ENCODE measurements around the gene EXTL2.
"Not testable (repeated sequence)": the region's sequence is repeated elsewhere in the genome, so short reads cannot be mapped to it uniquely, and the experiment has no call there.

EXTL2 gene

DNA sequence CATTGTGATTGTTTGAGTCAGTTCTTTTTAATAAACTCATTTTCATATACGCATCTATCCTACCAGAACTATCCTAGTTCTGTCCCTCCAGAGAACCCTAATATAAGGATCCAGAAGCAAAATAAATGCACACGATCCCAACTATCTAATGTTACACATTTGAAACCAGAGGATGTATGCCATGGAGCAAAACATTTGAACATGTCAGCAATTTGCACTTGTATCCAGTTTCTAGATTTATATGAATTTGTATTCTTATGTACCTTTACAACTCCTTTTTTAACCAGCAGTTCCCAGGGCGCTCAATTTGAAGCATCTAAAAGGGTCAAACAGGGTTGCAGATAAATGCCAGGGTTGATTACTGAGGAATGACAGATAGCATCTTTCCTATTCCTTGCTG is 2.1 kb downstream of the EXTL2 start:
- H3K4me3 ChIP-seq (replicated peaks; ENCODE audit: low read depth, low read length) = no peak overlapping the region
- TF ChIP-seq, protein P1, sequence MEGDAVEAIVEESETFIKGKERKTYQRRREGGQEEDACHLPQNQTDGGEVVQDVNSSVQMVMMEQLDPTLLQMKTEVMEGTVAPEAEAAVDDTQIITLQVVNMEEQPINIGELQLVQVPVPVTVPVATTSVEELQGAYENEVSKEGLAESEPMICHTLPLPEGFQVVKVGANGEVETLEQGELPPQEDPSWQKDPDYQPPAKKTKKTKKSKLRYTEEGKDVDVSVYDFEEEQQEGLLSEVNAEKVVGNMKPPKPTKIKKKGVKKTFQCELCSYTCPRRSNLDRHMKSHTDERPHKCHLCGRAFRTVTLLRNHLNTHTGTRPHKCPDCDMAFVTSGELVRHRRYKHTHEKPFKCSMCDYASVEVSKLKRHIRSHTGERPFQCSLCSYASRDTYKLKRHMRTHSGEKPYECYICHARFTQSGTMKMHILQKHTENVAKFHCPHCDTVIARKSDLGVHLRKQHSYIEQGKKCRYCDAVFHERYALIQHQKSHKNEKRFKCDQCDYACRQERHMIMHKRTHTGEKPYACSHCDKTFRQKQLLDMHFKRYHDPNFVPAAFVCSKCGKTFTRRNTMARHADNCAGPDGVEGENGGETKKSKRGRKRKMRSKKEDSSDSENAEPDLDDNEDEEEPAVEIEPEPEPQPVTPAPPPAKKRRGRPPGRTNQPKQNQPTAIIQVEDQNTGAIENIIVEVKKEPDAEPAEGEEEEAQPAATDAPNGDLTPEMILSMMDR (IDR thresholded peaks at IDR 0.05; ENCODE audit: low read depth, low read length, missing control alignments) = no peak
- no peak for DNase-seq (ENCODE audit: extremely low read depth, low read depth)

DNA sequence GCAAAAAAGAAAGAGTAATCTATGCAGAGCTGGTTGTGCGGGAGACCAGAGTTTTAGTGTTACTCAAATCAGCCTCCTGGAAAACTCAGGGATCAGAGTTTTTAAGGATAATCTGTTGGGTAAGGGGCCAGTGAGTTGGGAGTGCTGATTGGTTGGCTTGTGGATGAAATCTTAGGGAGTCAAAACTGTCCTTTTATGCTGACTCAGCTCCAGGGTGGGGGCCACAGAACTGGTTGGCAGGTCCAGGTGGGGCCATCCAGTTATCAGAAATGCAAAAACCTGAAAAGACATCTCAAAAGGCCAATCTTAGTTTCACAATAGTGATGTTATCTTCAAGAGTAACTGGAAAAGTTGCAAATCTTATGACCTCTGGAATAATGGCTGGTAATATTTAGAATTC is 3.3 kb downstream of the EXTL2 start:
- DNase-seq (ENCODE audit: extremely low read depth, low read depth) = no peak
- H3K4me3 ChIP-seq (replicated peaks; ENCODE audit: low read depth, low read length) = no peak overlapping the region
- TF ChIP-seq, protein P1 (IDR thresholded peaks at IDR 0.05; ENCODE audit: low read depth, low read length, missing control alignments) = no peak

DNA sequence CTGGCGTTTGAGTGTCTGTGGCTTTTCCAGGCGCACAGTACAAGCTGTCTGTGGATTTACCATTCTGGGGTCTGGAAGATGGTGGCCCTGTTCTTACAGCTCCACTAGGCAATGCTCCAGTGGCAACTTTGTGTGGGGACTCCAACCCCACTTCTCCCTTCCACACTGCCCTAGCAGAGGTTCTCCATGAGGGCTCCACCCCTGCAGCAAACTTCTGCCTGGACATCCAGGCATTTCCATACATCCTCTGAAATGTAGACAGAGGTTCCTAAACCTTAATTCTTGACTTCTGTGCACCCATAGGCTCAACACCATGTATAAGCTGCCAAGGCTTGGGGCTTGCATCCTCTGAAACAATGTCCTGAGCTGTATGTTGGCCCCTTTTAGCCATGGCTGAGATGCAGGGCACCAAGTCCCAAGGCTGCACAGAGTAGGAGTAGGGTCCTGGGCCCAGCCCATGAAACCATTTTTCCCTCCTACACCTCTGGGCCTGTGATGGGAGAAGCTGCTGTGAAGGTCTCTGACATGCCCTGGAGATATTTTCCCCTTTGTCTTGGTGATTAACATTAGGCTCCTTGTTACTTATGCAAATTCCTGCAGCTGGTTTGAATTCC is 4.7 kb downstream of the EXTL2 start:
- not testable (repeated sequence) for DNase-seq (ENCODE audit: extremely low read depth, low read depth); H3K4me3 ChIP-seq (replicated peaks; ENCODE audit: low read depth, low read length)

DNA sequence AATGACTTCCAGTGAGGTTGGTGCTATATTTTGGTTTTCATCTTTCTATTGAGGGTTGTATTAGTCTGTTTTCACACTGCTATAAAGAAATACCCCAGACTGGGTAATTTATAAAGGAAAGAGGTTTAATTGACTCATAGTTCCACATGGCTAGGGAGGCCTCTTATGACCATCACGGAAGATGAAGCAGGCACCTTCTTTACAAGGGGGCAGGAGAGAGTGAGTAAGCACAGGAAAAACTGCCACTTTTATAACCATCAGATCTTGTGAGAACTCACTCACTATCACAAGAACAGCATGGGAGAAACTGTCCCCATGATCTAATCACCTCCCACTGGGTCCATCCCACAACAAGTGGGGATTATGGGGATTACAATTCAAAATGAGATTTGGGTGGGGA is 5.6 kb downstream of the EXTL2 start:
- not testable (repeated sequence) for DNase-seq (ENCODE audit: extremely low read depth, low read depth); H3K4me3 ChIP-seq (replicated peaks; ENCODE audit: low read depth, low read length)

DNA sequence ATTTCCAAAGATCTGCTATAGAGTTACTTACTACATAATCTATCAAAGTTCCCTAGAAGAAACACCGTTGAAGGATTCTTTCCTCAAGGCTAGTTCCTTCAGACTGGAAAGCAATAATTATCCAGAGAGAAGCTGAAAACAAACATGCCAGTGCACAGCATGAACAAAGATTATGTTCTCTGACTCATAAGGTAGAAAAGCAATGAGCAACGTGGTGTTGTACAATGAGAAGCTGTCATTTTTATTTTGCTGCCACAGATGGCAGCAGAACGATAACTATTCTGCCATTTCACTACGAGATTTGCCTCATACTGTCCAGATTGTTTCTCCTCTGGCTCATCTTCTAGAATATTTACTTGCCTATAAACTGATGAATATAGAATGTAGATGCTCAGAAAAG is 10.7 kb downstream of the EXTL2 start:
- TF ChIP-seq, protein P1 (IDR thresholded peaks at IDR 0.05; ENCODE audit: low read depth, low read length, missing control alignments) = no peak
- no peak for DNase-seq (ENCODE audit: extremely low read depth, low read depth)
- H3K4me3 ChIP-seq (replicated peaks; ENCODE audit: low read depth, low read length) = no peak overlapping the region

DNA sequence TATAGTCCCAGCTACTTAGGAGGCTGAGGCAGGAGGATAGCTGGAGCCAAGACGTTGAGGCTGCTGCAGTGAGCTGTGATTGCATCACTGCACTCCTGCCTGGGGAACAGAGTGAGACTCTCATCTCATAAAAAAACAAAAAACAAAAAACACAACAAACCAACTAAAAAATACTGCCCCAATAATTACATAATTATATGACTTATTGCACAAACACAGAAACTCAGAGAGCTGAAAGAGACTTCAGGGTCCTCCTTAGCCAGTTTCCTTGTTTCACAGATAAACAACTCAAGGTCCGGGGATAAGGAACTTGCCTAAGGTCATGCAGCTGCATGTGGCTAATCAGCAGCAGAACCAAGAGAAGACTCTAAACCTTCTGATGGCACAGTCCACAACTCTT is 11.9 kb downstream of the EXTL2 start:
- DNase-seq (ENCODE audit: extremely low read depth, low read depth) = no peak
- no peak overlapping the region for H3K4me3 ChIP-seq (replicated peaks; ENCODE audit: low read depth, low read length)
- TF ChIP-seq, protein P1 (IDR thresholded peaks at IDR 0.05; ENCODE audit: low read depth, low read length, missing control alignments) = no peak

DNA sequence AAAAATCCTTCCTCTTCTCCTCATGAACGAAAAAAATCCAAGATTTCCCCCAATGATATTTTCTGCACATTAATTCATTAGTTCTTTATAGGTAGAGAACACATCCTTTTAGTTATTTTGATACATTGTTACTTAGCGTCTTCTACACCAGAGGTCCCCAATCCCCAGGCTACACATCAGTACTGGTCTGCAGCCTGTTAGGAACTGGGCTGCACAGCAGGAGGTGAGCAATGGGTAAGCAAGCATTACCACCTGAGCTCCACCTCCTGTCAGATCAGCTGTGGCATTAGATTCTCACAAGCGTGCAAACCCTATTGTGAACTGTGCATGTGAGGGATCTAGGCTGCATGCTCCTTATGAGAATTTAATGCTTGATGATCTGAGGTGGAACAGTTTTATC is 13.0 kb downstream of the EXTL2 start:
- DNase-seq (ENCODE audit: extremely low read depth, low read depth) = no peak
- TF ChIP-seq, protein P1 (IDR thresholded peaks at IDR 0.05; ENCODE audit: low read depth, low read length, missing control alignments) = no peak
- no peak overlapping the region for H3K4me3 ChIP-seq (replicated peaks; ENCODE audit: low read depth, low read length)

DNA sequence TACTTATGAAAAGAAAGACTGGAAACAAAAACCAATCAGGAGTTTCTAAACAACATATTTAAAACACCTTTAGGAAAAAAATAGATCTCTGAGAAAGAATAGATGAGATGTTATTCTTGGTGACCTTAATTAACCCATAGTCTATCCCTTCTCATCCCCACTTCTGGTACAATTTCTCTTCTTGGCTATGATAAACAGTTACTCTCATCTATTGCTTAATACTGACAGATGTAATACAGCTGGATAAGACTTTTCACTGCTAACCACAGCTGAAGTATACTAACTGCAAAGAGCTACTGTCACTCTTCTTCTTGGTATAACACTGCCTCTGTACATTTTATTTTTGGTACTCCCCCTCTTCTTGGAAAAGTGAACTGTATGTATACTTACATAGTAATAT is 15.2 kb downstream of the EXTL2 start:
- DNase-seq (ENCODE audit: extremely low read depth, low read depth) = no peak
- no peak overlapping the region for H3K4me3 ChIP-seq (replicated peaks; ENCODE audit: low read depth, low read length)
- TF ChIP-seq, protein P1 (IDR thresholded peaks at IDR 0.05; ENCODE audit: low read depth, low read length, missing control alignments) = no peak
